Fibroblast of pulmonary artery (primary cell): ENCODE measurements around the gene SLC5A2.
A peak's percentile ranks its signal among the peaks of the same experiment; 100 is the strongest.
"Not testable (repeated sequence)": the region's sequence is repeated elsewhere in the genome, so short reads cannot be mapped to it uniquely, and the experiment has no call there.

Experiments
- DNase-seq: peaks from one replicate; pipeline ENCODE4 v3.0.0-alpha.2; 2010; ENCODE audit warnings: low read depth
- H3K4me3 ChIP-seq: replicated peaks from 2 replicates; pipeline ENCODE4 v1.5.1; 2011; ENCODE audit warnings: low read depth, mild to moderate bottlenecking, control low read depth, low read length, moderate library complexity
- TF ChIP-seq, protein P1 (sequence below): IDR thresholded peaks from 2 replicates; pipeline ENCODE4 v1.5.1; 2011; ENCODE audit warnings: mild to moderate bottlenecking, control low read depth, low read length, inconsistent platforms; ENCODE audit errors: missing control alignments

Gene SLC5A2

DNA sequence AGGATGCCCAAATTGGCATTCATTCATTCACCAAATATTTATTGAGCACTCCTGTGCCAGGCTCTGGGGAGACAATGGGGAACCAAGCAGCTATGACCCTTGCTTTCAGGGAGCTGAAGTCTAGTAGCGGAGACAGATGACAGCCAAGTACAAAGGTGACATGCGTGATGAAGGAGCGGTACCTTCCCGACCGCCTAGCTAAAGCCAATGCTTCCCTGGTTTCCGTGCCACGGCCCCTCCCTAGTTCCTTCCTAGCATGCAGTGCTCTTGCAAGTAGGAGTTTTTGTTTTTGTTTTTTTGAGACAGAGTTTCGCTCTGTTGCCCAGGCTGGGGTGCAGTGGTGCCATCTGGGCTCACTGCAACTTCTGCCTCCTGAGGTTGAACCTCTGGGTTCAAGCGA is 3.2 kb upstream of the SLC5A2 start:
- DNase-seq, result no peak

DNA sequence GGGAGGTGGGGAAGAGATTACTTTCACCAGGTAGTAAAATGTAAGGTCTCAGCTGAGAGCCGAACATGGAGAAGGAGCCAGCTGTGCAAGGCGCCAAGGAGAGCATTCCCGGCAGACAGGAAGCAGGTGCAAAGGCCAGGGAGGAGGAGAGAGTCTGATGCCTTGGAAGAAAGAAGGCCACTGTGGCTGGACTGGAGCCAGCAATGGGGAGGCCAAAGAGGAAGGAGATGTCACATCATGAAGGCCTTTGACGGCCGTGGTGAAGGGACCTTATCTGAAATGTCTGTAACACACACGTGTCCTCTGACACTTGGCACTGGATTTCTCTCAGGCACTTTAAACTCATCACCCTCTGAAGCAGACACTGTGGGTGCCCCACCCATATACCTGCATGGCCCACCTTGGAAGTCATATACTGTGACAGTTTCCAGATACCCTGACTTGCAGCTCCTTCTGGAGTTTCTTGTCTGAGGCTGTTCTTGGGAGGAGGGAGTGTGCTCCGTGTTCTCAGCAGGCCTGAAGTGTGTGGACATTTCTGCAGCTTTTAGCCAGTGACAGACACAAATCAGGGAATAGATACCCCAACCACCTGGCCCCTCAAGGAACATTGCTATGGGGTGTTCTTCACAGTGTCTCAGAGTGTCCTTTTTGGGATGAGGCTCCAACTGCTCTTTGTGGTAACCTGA is 1.9 kb upstream of the SLC5A2 start:
- H3K4me3 ChIP-seq, result no peak overlapping the region
- peak; percentile 44 for DNase-seq

More for the DNA sequence above, 3.2 kb upstream of the SLC5A2 start:
- H3K4me3 ChIP-seq, result no peak overlapping the region
- TF ChIP-seq, protein P1, sequence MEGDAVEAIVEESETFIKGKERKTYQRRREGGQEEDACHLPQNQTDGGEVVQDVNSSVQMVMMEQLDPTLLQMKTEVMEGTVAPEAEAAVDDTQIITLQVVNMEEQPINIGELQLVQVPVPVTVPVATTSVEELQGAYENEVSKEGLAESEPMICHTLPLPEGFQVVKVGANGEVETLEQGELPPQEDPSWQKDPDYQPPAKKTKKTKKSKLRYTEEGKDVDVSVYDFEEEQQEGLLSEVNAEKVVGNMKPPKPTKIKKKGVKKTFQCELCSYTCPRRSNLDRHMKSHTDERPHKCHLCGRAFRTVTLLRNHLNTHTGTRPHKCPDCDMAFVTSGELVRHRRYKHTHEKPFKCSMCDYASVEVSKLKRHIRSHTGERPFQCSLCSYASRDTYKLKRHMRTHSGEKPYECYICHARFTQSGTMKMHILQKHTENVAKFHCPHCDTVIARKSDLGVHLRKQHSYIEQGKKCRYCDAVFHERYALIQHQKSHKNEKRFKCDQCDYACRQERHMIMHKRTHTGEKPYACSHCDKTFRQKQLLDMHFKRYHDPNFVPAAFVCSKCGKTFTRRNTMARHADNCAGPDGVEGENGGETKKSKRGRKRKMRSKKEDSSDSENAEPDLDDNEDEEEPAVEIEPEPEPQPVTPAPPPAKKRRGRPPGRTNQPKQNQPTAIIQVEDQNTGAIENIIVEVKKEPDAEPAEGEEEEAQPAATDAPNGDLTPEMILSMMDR, result no peak

DNA sequence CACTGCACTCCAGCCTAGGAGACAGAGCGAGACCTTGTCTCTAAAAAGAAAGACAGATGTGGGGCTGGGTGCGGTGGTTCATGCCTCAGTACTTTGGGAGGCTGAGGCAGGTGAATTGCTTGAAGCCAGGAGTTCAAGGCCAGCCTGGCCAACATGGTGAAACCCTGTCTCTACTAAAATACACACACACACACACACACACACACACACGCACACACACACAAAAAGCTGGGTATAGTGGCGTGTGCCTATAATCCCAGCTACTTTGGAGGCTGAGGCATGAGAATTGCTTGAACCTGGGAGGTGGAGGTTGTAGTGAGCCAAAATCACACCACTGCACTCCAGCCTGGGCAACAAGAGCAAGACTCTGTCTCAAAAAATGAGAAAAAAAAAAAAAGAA is 1.1 kb downstream of the SLC5A2 start:
- not testable (repeated sequence) for DNase-seq, H3K4me3 ChIP-seq

More for the DNA sequence above, 1.9 kb upstream of the SLC5A2 start:
- TF ChIP-seq, protein P1, result no peak

DNA sequence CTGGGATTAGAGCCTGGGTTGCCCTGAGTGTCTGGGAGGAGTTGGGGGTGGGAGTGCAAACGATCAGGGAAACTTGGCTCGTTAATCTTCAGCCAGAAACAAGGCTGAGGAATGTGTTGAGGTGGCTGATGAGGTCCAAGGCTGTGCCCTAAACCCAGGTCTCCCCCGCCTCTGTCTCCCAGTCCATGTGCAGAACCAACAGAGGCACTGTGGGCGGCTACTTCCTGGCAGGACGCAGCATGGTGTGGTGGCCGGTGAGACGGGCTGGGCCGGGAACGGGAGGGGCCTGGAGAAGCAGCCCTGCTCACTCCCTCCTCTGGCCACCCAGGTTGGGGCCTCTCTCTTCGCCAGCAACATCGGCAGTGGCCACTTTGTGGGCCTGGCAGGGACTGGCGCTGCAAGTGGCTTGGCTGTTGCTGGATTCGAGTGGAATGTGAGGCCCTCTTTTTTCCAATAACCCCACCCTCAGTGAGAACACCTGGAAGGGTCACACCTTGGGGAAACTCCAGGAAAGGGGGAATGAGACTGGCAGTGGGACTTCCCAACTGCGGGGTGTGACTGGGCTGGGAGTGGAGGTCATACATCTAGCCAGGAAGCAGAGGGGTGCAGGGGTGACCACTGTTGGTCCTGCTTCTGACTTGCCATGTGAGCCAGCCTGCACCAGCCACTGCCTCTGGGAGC is 1.7 kb downstream of the SLC5A2 start:
- TF ChIP-seq, protein P1, result no peak
- H3K4me3 ChIP-seq, result no peak overlapping the region
- no peak for DNase-seq

DNA sequence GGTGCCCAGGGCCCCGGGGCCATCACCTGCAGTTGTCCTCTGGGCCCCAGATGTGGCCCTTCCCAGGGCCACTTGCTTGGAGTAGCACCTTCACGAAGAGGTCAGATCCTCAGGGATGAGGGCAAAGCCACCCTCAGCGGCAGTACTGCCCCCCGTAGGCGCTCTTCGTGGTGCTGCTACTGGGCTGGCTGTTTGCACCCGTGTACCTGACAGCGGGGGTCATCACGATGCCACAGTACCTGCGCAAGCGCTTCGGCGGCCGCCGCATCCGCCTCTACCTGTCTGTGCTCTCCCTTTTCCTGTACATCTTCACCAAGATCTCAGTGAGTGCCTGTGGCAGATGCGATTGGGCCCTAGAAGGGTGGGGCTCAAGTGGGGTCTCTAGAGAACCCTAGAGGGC is 2.6 kb downstream of the SLC5A2 start:
- H3K4me3 ChIP-seq, result no peak overlapping the region
- TF ChIP-seq, protein P1, result no peak
- DNase-seq, result no peak

DNA sequence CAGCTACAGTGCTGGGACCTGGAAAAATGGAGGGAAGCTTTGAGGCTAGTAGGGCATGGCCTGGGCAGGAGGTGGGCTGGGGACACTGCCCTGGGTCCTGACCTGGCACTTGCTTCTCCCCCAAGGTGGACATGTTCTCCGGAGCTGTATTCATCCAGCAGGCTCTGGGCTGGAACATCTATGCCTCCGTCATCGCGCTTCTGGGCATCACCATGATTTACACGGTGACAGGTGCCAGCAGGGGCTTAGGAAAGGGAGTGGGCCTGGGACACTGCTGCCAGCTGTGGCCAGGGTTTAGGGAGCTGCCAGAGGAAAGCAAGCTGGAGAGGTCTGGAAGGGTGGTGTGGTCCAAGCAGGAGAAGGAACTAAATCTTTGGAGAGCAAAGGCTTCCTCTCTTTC is 3.1 kb downstream of the SLC5A2 start:
- H3K4me3 ChIP-seq, result no peak overlapping the region
- DNase-seq, result no peak
- TF ChIP-seq, protein P1, result no peak

DNA sequence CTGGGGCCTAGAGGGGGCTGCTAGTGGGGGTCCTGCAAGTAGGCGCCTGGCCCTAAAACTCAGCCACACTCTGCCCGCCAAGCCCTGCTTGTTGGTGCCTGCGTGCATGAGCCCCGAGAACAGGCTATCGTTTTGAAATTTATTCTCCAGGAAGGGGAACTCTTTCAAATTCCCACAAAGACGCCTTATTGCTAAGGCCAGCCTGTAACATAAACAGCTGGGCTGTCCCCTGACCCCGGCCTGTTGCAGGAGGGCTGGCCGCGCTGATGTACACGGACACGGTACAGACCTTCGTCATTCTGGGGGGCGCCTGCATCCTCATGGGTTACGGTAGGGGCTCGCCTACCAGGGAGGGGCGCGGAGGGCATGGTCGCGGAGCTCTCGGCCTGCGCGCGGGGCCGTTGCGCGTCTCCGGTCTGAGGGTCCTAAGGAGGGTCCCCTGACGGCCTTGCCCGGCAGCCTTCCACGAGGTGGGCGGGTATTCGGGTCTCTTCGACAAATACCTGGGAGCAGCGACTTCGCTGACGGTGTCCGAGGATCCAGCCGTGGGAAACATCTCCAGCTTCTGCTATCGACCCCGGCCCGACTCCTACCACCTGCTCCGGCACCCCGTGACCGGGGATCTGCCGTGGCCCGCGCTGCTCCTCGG is 4.3 kb downstream of the SLC5A2 start:
- DNase-seq, result no peak

More for the DNA sequence above, 4.3 kb downstream of the SLC5A2 start:
- TF ChIP-seq, protein P1, result no peak
- peak overlapping the region; percentile 57 for H3K4me3 ChIP-seq
